ENCODE results near the gene TOMM5.

DNA sequence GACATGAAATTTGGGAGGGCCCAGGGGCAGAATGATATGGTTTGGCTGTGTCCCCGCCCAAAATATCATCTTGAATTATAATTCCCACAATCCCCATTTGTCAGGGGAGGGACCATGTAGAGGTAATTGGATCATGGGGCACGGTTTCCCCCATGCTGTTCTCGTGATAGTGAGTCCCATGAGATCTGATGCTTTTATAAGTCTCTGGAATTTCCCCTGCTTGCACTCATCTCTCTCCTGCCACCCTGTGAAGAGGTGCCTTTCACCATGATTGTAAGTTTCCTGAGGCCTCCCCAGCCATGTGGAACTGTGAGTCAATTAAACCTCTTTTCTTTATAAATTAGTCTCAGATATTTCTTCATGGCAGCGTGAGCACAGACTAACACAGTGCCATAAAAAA lies 27.5 kb downstream of the TOMM5 start:
- TF ChIP-seq EZH2phosphoT487 (IDR thresholded peaks at IDR 0.05; ENCODE audit: insufficient read depth, low read depth) (no peak), EZH2 (IDR thresholded peaks at IDR 0.05; ENCODE audit: insufficient read depth, poor library complexity, severe bottlenecking) (no peak)
